Coronary artery (tissue), 2 donors: Measurements from ENCODE around the gene POU2AF1.

Experiments used
- DNase-seq: peaks from one replicate; pipeline ENCODE4 v3.0.0-alpha.2; 2017; ENCODE audit warnings: low spot score
- H3K27ac ChIP-seq, 2 donors: fragments of 200-600 bp; sonication (generic); one replicate each; pipeline ENCODE4 v1.5.1; 2016 to 2019
- H3K4me3 ChIP-seq: fragments of 200-600 bp; sonication (generic); 2 replicates; pipeline ENCODE4 v1.5.1; 2016; ENCODE audit warnings: mild to moderate bottlenecking, moderate library complexity
- TF ChIP-seq, protein P1 (sequence below): fragments of 200-600 bp; sonication (generic); IDR thresholded peaks from one replicate; pipeline ENCODE4 v1.5.1; 2019; ENCODE audit warnings: antibody characterized with exemption

POU2AF1 gene

DNA sequence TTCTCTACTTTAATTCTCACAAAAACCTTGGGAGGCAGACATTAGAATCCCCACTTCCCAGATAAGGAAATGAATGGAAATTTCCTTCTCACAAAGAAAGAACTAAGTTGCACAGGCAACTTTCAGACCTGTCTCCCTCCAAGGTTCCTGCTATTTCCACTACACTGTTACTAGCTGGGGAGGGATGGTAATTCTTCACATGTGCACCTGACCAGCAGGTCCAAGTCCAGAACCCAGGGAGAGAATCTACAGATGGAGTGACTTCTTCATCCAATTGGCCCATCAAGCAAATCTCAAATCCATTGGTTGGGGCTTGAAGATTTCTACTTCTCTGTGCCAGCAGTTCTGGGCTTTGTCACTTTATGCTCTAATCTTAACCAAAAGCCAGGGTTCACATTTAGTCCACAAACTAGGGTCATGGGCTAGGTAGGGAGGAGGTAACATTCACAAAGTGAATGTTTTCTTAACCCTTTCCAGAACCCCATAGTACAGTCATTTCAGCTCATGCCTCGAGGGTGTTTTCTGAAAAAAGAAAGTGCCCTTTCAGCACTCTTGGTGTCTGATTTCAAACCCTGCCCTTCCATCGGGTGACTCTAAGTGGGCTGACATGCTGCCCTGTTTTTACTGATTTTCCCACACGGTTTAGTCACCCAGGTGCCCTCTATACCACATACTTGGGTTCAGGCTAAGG, 2.7 kb downstream of the POU2AF1 start:
- no peak overlapping the region for H3K27ac ChIP-seq
- no peak for DNase-seq
- TF ChIP-seq, protein P1, sequence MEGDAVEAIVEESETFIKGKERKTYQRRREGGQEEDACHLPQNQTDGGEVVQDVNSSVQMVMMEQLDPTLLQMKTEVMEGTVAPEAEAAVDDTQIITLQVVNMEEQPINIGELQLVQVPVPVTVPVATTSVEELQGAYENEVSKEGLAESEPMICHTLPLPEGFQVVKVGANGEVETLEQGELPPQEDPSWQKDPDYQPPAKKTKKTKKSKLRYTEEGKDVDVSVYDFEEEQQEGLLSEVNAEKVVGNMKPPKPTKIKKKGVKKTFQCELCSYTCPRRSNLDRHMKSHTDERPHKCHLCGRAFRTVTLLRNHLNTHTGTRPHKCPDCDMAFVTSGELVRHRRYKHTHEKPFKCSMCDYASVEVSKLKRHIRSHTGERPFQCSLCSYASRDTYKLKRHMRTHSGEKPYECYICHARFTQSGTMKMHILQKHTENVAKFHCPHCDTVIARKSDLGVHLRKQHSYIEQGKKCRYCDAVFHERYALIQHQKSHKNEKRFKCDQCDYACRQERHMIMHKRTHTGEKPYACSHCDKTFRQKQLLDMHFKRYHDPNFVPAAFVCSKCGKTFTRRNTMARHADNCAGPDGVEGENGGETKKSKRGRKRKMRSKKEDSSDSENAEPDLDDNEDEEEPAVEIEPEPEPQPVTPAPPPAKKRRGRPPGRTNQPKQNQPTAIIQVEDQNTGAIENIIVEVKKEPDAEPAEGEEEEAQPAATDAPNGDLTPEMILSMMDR, result no peak
- no peak overlapping the region for H3K4me3 ChIP-seq

DNA sequence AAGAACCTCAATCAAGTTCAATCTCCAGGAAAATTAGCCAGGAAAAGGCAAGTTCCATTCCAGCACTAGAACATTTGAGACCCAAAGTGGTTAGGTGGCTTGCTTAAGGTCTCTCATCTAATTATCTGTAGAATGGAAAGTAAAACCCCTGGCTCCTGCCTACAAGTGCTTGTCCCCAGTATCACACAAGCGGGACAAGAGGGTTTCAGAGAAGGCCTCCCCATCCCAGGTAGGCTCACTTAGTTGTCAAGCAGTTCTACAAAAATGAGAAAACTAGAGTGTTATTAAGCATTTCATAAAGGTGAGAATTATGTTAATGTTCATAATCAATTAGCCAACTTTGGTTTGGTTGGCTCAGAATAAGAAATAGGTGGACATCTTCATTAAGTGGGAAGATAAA, 5.5 kb downstream of the POU2AF1 start:
- H3K4me3 ChIP-seq, result no peak overlapping the region
- no peak for DNase-seq
- TF ChIP-seq, protein P1, result no peak
- H3K27ac ChIP-seq, result no peak overlapping the region

DNA sequence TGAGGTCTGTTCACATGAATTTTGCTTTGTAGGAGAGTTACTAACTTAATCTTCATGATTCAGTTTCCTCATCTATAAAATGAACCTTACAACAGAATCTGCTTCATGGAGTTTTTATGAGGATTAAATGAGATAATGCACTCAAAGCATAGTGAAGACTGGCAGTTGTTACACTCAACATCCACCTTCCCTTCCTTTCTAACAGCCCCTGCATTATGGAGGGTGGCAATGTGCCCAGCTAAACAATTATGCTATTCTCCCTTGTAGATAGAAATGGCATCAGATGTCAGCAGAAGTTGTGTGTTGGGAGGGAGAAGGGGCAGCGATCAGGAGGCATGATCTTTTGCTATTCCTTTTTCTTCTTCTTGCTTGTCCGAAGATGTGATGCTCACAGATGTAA, 6.5 kb downstream of the POU2AF1 start:
- no peak for DNase-seq
- H3K27ac ChIP-seq, result no peak overlapping the region

DNA sequence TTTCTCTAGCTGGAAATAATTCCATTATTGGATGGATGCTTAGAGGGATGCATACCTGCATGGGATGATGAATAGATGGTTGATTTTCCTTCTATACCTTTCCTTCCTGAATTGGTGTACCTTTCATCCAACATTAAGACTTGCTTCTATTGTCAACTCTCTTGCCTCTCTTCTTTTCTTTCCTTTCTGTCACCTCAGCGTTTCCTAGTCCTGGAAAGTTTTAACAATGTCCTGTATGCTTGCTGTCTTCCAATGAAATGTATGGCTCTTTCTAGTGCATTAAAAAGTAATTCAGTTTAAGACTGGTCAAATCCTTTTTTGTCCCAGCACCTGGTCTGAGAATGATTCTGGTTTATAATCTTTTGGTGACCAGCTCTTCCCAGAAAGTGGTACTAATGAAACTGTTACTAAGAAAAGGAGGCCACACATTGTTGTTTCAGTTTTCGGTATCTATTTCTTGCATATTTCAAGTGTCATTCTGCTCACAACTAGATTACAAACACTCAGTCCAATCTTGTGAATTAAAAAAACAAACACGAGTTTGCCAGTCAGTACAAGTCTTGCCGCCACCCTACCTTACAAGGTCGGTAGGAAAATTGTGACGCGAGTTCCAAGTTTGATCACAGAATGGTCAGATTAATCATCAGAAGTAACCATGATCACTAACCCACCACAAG, 8.0 kb downstream of the POU2AF1 start:
- no peak overlapping the region for H3K4me3 ChIP-seq
- DNase-seq, result no peak
- TF ChIP-seq, protein P1, result no peak
- H3K27ac ChIP-seq, result no peak overlapping the region

More for the DNA sequence above, 6.5 kb downstream of the POU2AF1 start:
- H3K4me3 ChIP-seq, result no peak overlapping the region
- TF ChIP-seq, protein P1, result no peak

DNA sequence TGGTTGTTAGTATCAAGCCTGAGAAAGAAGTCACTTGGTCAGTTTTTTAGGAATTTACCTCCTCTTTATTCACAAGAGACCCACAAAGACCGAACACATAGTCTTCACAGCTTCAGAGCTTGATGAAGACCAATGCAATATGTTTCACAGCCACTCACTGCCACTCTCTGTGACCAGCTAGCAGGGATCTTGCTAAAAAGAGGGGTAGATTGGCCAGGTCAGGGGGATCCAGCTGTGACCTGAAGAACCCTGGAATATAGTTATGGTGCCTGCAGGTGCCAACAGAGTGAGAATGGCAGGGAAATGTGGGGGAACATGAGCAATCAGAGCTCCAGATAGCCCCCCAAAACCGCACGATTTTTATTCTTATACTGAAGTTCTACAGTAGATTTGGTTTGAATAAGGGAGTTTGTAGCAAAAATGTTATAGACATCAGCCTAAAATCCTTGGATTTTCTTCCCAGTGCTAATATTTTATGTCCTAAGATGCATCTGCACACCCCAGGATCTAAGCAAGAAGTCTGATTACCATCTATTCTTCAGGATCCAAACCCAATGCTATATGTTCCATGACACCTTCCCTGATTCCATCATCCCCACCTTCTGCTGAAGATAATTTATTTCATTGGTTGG, 8.7 kb downstream of the POU2AF1 start:
- Histone ChIP-seq H3K27ac (no peak overlapping the region), H3K4me3 (no peak overlapping the region)
- TF ChIP-seq, protein P1, result no peak
- no peak for DNase-seq

DNA sequence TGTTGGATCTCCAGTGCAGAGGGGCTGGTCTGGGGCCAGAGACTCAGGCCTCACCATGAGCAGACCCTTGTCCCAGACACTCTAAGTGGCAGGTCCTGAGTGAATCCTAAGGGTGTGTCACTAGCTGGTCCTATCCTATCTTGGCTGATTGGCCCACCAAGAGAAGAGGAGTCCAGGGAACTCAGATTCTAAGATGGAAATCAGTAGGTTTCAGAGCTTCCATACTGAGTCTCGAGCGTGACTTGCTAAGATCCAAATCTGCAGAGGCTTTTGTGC, 10.9 kb downstream of the POU2AF1 start:
- DNase-seq, result no peak
- H3K27ac ChIP-seq, result no peak overlapping the region
- TF ChIP-seq, protein P1, result no peak
- H3K4me3 ChIP-seq, result no peak overlapping the region
